B cell (primary cell): ENCODE data around the gene CCDC38.

Experiments
- EZH2 ChIP-seq: IDR thresholded peaks from 2 replicates; pipeline ENCODE4 v1.6.1; 2012; ENCODE audit warnings: borderline replicate concordance, low read depth, mild to moderate bottlenecking, moderate library complexity, low read length; ENCODE audit not compliant: insufficient read depth, poor library complexity, severe bottlenecking
- TF ChIP-seq, protein P1 (sequence below): fragments of 200-600 bp; IDR thresholded peaks from one replicate; pipeline ENCODE4 v1.8.0; 2022; ENCODE audit warnings: antibody characterized with exemption, mild to moderate bottlenecking

GRCh38 chr12:95967301-95967700, 24.9 kb upstream of the CCDC38 start:
- TF ChIP-seq, protein P1, sequence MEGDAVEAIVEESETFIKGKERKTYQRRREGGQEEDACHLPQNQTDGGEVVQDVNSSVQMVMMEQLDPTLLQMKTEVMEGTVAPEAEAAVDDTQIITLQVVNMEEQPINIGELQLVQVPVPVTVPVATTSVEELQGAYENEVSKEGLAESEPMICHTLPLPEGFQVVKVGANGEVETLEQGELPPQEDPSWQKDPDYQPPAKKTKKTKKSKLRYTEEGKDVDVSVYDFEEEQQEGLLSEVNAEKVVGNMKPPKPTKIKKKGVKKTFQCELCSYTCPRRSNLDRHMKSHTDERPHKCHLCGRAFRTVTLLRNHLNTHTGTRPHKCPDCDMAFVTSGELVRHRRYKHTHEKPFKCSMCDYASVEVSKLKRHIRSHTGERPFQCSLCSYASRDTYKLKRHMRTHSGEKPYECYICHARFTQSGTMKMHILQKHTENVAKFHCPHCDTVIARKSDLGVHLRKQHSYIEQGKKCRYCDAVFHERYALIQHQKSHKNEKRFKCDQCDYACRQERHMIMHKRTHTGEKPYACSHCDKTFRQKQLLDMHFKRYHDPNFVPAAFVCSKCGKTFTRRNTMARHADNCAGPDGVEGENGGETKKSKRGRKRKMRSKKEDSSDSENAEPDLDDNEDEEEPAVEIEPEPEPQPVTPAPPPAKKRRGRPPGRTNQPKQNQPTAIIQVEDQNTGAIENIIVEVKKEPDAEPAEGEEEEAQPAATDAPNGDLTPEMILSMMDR = no peak
- TF ChIP-seq EZH2 = no peak
